Endodermal cell (in vitro differentiated cells): ENCODE results near the gene PAX9. TPM values are rescaled to one million over a fixed set of nuclear protein-coding genes. Genes with fewer than 3 reads are reported as not detected.

ENCODE experiments used
- DNase-seq: peaks from one replicate; pipeline ENCODE4 v3.0.0-alpha.2; 2017
- H3K27ac ChIP-seq: 2 replicates; pipeline ENCODE4 v1.5.1; 2013; ENCODE audit warnings: mild to moderate bottlenecking, low read depth, low read length, moderate library complexity
- H3K27me3 ChIP-seq: 2 replicates; pipeline ENCODE4 v1.6.1; 2013; ENCODE audit warnings: mild to moderate bottlenecking, low read length, moderate library complexity; ENCODE audit not compliant: insufficient read depth, control insufficient read depth, poor library complexity, severe bottlenecking
- H3K36me3 ChIP-seq: 2 replicates; pipeline ENCODE4 v1.7.0; 2013; ENCODE audit warnings: mild to moderate bottlenecking, low read length, moderate library complexity; ENCODE audit not compliant: control insufficient read depth, insufficient read depth
- H3K4me1 ChIP-seq: one replicate; pipeline ENCODE4 v1.7.0; 2013; ENCODE audit warnings: low read length; ENCODE audit not compliant: control insufficient read depth, insufficient read depth
- H3K4me3 ChIP-seq: 2 replicates; pipeline ENCODE4 v1.5.1; 2013; ENCODE audit warnings: mild to moderate bottlenecking, low read length, moderate library complexity
- H3K9ac ChIP-seq: 2 replicates; pipeline ENCODE4 v1.6.1; 2013; ENCODE audit warnings: mild to moderate bottlenecking, low read length, moderate library complexity; ENCODE audit not compliant: poor library complexity, severe bottlenecking; ENCODE audit errors: extremely low read depth
- H3K9me3 ChIP-seq: 2 replicates; pipeline ENCODE4 v1.6.1; 2013; ENCODE audit warnings: mild to moderate bottlenecking, low read length, moderate library complexity; ENCODE audit not compliant: control insufficient read depth
- H3K27ac Mint-ChIP-seq: 2 replicates; pipeline ENCODE4 v1.8.0; 2020; ENCODE audit warnings: mixed read lengths
- H3K27me3 Mint-ChIP-seq: 2 replicates; pipeline ENCODE4 v1.8.0; 2021; ENCODE audit warnings: mild to moderate bottlenecking, mixed read lengths; ENCODE audit not compliant: insufficient read depth
- H3K36me3 Mint-ChIP-seq: 2 replicates; pipeline ENCODE4 v1.8.0; 2020; ENCODE audit warnings: low read depth, mixed read lengths
- H3K4me1 Mint-ChIP-seq: 2 replicates; pipeline ENCODE4 v1.8.0; 2020; ENCODE audit warnings: mixed read lengths
- H3K4me3 Mint-ChIP-seq: 2 replicates; pipeline ENCODE4 v1.8.0; 2020; ENCODE audit warnings: mild to moderate bottlenecking, moderate library complexity, mixed read lengths
- H3K9me3 Mint-ChIP-seq: 2 replicates; pipeline ENCODE4 v1.8.0; 2020; ENCODE audit warnings: mild to moderate bottlenecking, mixed read lengths
- WGBS, 2 experiments: methylation state at CpG; one replicate each; pipeline versions ENCODE4 v1.1.5 to v1.1.7; 2013; ENCODE audit warnings: missing lambda C conversion rate in 2 of 2, mixed read lengths in 1 of 2; ENCODE audit not compliant: insufficient coverage in 1 of 2, insufficient read length in 1 of 2; 5-methylcytosine and 5-hydroxymethylcytosine counted together
- total RNA-seq, 2 donors: library from RNA; stranded (reverse); fragmentation: NEBNext Ultra II Directional in 1 of 2; extraction: Animal tissue kit (Norgen Biotek cat#: 25700) in 1 of 2; gene quantifications; 2 replicates in 1 of 2; 3 replicates in 1 of 2; pipeline ENCODE4 v1.2.1, GENCODE V29; 2021
- TF ChIP-seq, protein P1 (sequence below): fragments of 200-600 bp; sonication (generic); conservative IDR thresholded peaks from 2 replicates; pipeline ENCODE4 v1.5.0; 2021; ENCODE audit warnings: antibody characterized with exemption, mild to moderate bottlenecking

PAX9 gene
- total RNA-seq, 2 donors from 2014 or later, result 0.22 to 0.35 TPM

DNA sequence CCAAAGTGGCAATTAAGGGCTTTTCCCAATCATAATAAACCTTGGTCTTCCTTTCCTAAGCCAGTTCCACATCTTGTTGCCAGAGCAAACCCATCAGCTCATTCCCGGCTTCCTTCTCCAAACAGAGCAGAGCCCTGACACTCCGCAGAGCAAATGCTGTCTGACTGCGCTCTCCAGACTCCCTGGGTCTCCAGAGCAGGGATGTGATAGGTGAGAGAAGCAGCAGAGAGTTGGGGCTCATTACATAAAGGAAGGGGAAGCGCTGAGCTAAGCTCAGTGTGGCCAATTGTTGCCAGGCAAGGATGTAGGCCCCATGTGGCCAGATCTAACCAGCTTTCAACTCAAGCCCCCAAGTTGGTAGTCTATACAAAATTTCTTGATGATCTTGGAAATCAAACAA is 36.2 kb upstream of the PAX9 start:
- H3K36me3 Mint-ChIP-seq, result no peaks in the 10 kb centered on the region
- peaks cover 7% of the 10 kb centered on the region for H3K4me1 ChIP-seq
- peaks cover 4% of the 10 kb centered on the region for H3K9me3 Mint-ChIP-seq
- TF ChIP-seq, protein P1, sequence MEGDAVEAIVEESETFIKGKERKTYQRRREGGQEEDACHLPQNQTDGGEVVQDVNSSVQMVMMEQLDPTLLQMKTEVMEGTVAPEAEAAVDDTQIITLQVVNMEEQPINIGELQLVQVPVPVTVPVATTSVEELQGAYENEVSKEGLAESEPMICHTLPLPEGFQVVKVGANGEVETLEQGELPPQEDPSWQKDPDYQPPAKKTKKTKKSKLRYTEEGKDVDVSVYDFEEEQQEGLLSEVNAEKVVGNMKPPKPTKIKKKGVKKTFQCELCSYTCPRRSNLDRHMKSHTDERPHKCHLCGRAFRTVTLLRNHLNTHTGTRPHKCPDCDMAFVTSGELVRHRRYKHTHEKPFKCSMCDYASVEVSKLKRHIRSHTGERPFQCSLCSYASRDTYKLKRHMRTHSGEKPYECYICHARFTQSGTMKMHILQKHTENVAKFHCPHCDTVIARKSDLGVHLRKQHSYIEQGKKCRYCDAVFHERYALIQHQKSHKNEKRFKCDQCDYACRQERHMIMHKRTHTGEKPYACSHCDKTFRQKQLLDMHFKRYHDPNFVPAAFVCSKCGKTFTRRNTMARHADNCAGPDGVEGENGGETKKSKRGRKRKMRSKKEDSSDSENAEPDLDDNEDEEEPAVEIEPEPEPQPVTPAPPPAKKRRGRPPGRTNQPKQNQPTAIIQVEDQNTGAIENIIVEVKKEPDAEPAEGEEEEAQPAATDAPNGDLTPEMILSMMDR, result no peak
- H3K27ac Mint-ChIP-seq, result no peak overlapping the region
- no peak overlapping the region for H3K27ac ChIP-seq
- peaks cover 76% of the 10 kb centered on the region for H3K27me3 ChIP-seq
- peaks cover 16% of the 10 kb centered on the region for H3K9me3 ChIP-seq
- no peak overlapping the region for H3K4me3 ChIP-seq
- WGBS, 2 experiments, result 80 to 94% methylated on average over 1 to 4 of the region's 4 CpGs
- H3K9ac ChIP-seq, result no peak overlapping the region
- no peaks in the 10 kb centered on the region for H3K36me3 ChIP-seq
- peaks cover 71% of the 10 kb centered on the region for H3K27me3 Mint-ChIP-seq
- DNase-seq, result no peak
- no peak overlapping the region for H3K4me3 Mint-ChIP-seq
- H3K4me1 Mint-ChIP-seq, result peaks cover 7% of the 10 kb centered on the region

GRCh38 chr14:36626151-36626550 is 35.5 kb upstream of the PAX9 start:
- Histone ChIP-seq H3K9ac (no peak overlapping the region), H3K4me3 (no peak overlapping the region), H3K9me3 (peaks cover 10% of the 10 kb centered on the region), H3K27ac (no peak overlapping the region), H3K27me3 (peaks cover 77% of the 10 kb centered on the region), H3K36me3 (no peaks in the 10 kb centered on the region), H3K4me1 (peaks cover 7% of the 10 kb centered on the region)
- H3K27me3 Mint-ChIP-seq, result peaks cover 73% of the 10 kb centered on the region
- peaks cover 2% of the 10 kb centered on the region for H3K9me3 Mint-ChIP-seq
- WGBS, 2 experiments, result 88 to 94% methylated on average over 2 to 4 of the region's 4 CpGs
- no peaks in the 10 kb centered on the region for H3K36me3 Mint-ChIP-seq
- no peak for DNase-seq
- no peak overlapping the region for H3K4me3 Mint-ChIP-seq
- TF ChIP-seq, protein P1, result no peak
- H3K27ac Mint-ChIP-seq, result no peak overlapping the region
- H3K4me1 Mint-ChIP-seq, result peaks cover 7% of the 10 kb centered on the region

DNA sequence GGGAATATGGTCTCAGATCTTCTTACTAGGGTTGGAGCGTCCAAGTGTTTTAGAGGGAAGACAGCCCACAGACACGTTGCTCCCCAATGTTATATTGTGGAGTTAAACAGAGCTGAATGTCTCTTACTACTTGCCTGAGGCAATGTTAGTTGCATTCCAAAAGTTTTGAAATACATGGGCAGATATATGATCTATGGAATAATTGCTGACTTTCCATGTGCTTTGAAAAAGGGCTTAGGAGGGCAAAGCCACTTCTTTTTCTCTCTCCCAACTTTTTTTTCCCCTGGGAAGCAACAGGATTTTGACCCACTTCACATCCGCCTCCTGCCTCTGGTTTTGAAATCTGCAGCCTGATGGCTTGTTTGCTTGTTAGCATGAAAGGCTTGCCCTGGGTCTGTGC is 33.7 kb upstream of the PAX9 start:
- peaks cover 70% of the 10 kb centered on the region for H3K27me3 ChIP-seq
- 75 to 85% methylated on average over 2 to 3 of the region's 3 CpGs for WGBS, 2 experiments

More for the DNA sequence above, 33.7 kb upstream of the PAX9 start:
- Histone ChIP-seq H3K4me3 (no peak overlapping the region), H3K9me3 (no peaks in the 10 kb centered on the region), H3K36me3 (no peaks in the 10 kb centered on the region), H3K9ac (no peak overlapping the region), H3K4me1 (peaks cover 7% of the 10 kb centered on the region), H3K27ac (no peak overlapping the region)
- Mint-ChIP-seq H3K4me3 (no peak overlapping the region), H3K36me3 (no peaks in the 10 kb centered on the region), H3K27me3 (peaks cover 78% of the 10 kb centered on the region), H3K4me1 (peaks cover 7% of the 10 kb centered on the region), H3K9me3 (no peaks in the 10 kb centered on the region), H3K27ac (no peak overlapping the region)
- TF ChIP-seq, protein P1, result no peak
- no peak for DNase-seq
